ENCODE measurements around the gene SLC25A30.

DNA sequence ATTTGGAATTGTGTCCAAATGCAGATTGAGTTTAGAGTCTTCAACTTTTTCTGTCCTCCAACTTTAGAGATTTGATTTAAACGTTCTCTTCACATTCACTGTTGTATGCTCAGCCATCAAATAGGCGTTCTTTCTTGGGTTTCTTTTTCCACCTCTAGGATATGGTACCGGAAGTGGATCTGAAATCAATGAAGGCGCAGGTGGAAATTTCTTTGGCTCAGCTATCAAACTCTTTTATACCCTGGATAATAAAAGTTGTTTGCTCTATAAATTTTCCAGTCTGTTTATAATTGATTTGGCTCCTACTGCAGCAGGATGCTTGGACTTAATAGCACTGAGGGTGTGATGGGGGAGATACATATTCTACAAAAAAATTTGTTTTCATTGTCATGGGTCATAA lies 48.2 kb upstream of the SLC25A30 start:
- TF ChIP-seq, protein P1, sequence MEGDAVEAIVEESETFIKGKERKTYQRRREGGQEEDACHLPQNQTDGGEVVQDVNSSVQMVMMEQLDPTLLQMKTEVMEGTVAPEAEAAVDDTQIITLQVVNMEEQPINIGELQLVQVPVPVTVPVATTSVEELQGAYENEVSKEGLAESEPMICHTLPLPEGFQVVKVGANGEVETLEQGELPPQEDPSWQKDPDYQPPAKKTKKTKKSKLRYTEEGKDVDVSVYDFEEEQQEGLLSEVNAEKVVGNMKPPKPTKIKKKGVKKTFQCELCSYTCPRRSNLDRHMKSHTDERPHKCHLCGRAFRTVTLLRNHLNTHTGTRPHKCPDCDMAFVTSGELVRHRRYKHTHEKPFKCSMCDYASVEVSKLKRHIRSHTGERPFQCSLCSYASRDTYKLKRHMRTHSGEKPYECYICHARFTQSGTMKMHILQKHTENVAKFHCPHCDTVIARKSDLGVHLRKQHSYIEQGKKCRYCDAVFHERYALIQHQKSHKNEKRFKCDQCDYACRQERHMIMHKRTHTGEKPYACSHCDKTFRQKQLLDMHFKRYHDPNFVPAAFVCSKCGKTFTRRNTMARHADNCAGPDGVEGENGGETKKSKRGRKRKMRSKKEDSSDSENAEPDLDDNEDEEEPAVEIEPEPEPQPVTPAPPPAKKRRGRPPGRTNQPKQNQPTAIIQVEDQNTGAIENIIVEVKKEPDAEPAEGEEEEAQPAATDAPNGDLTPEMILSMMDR (IDR thresholded peaks at IDR 0.05), result no peak
- TF ChIP-seq POLR2A (IDR thresholded peaks at IDR 0.05), result peak; percentile 20
